SJCRH30 (cell line): ENCODE data around the gene NAV2. TPM values are rescaled to one million over a fixed set of nuclear protein-coding genes. Genes with fewer than 3 reads are reported as not detected.
A peak's percentile ranks its signal among the peaks of the same experiment; 100 is the strongest.

ENCODE experiments used
- DNase-seq, 2 experiments: peaks; one replicate each; pipeline ENCODE4 v3.0.0-alpha.2; 2015 to 2020
- H3K27ac ChIP-seq: fragments of 250-450 bp; sonication (Bioruptor Pico); 2 replicates; pipeline ENCODE4 v1.5.1; 2020; ENCODE audit warnings: mild to moderate bottlenecking, moderate library complexity
- H3K27me3 ChIP-seq: fragments of 250-450 bp; sonication (Bioruptor Pico); 2 replicates; pipeline ENCODE4 v1.5.1; 2020; ENCODE audit warnings: mild to moderate bottlenecking, moderate library complexity
- H3K36me3 ChIP-seq: fragments of 250-450 bp; sonication (Bioruptor Pico); 2 replicates; pipeline ENCODE4 v1.5.1; 2020; ENCODE audit warnings: mild to moderate bottlenecking, moderate library complexity
- H3K4me1 ChIP-seq: fragments of 250-450 bp; sonication (Bioruptor Pico); 2 replicates; pipeline ENCODE4 v1.5.1; 2020; ENCODE audit warnings: mild to moderate bottlenecking, moderate library complexity
- H3K4me3 ChIP-seq: fragments of 250-450 bp; sonication (Bioruptor Pico); 2 replicates; pipeline ENCODE4 v1.5.1; 2020; ENCODE audit warnings: mild to moderate bottlenecking, moderate library complexity
- H3K9me3 ChIP-seq: fragments of 250-450 bp; sonication (Bioruptor Pico); replicated peaks from 2 replicates; pipeline ENCODE4 v1.5.1; 2020; ENCODE audit warnings: mild to moderate bottlenecking, moderate library complexity
- total RNA-seq: library from RNA; depleted of rRNA; stranded (reverse); fragments of >200 nt; shearing (Covaris generic); gene quantifications from 2 replicates; pipeline ENCODE4 v1.2.3, GENCODE V29; 2014

The NAV2 gene
- total RNA-seq, 1 experiment from 2014 or later = 73.1 TPM

DNA sequence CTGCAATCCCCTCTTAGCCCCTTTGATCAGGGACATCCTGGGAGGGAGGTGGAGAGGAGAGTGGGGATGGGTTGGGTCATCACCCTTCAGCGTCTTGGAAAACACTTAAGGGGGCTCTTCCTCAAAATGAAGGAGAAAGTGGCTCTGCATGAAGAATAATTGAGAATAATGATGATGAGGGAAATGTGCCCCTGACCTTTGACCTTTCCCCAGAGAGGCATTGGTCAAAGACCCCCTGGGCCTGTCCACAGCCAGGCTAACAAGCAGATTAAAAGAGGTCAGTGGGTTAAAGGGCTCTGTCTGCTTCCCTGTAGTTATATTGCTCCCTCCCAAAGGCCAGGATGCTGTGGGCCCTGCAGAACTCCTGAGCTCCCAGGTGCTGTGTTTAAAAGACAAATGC lies 68.7 kb downstream of the NAV2 start:
- H3K4me1 ChIP-seq = peaks cover 6% of the 10 kb centered on the region; the same call in 1 of the 2 replicates
- no peak overlapping the region for H3K4me3 ChIP-seq
- H3K36me3 ChIP-seq = peaks cover 4% of the 10 kb centered on the region; the same call in 1 of the 2 replicates
- H3K27ac ChIP-seq = no peak overlapping the region
- H3K9me3 ChIP-seq = 0 out of 2 replicates have a peak, but pooled peaks cover 4% of the 10 kb centered on the region
- no peaks in the 10 kb centered on the region for H3K27me3 ChIP-seq
- no peak for DNase-seq

DNA sequence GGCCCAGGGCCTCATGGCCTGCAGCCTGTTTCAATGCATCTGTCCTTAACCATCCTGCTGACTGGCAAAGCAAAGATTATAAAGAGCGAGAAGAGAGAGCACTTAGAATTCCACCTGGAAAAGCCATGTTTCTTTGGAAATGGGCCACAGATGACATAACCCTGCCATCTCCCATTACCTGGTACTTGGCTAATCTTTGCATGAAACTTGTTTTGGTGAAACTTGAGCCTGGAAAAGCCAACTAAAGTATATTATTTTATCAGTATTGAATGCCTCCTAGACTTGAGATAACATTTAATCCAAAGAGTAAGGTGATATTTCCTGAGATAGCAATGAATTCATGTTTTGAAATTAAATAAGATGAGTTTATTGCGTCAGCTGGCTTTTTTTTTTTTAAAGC lies 72.6 kb downstream of the NAV2 start:
- H3K27ac ChIP-seq = no peak overlapping the region
- peaks cover 4% of the 10 kb centered on the region; the same call in 1 of the 2 replicates for H3K36me3 ChIP-seq
- no peaks in the 10 kb centered on the region for H3K27me3 ChIP-seq
- peaks cover 6% of the 10 kb centered on the region; the same call in 1 of the 2 replicates for H3K4me1 ChIP-seq
- H3K4me3 ChIP-seq = no peak overlapping the region
- DNase-seq = no peak
- H3K9me3 ChIP-seq = 0 out of 2 replicates have a peak, but pooled peaks cover 4% of the 10 kb centered on the region

DNA sequence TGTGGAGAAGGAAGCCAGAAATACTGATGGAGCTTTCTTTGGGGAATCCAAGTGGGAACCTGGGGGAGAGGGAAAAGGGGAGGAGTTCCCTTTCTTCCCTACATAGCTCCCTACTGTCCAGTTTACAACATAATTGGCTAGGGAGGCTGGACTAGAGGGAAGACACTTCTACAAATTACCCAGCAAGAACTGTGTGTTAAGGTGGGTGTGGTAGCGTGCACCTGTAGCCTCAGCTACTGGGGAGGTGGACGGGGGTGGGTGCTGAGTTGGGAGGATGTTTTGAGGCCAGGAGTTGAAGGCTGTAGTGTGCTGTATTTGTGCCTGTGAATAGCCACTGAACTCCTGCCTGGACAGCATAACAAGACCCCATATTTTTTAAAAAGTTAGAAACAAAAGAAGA lies 74.0 kb downstream of the NAV2 start:
- Histone ChIP-seq H3K4me3 (no peak overlapping the region), H3K9me3 (0 out of 2 replicates have a peak, but pooled peaks cover 4% of the 10 kb centered on the region), H3K4me1 (peaks cover 6% of the 10 kb centered on the region; the same call in 1 of the 2 replicates), H3K27me3 (no peaks in the 10 kb centered on the region), H3K36me3 (peaks cover 4% of the 10 kb centered on the region; the same call in 1 of the 2 replicates), H3K27ac (no peak overlapping the region)
- no peak for DNase-seq

DNA sequence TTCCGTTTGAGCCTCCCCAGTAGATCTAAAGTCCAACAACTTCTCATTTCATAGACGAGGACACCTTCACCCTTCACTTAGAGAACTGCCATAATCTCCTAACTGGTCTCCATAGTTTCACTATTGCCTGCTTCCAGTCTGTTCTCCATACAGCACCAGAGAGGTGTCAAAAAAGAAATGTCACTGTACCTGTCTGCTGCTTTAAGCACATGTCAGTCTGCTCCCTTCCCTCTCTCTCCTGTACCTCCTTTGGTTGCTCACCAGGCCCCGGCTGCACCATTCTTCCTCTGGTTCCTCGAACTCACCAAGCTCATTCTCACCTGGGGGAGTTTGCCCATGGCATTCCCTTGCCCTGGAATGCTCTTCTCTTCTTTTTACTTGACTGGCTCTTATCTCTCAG lies 75.8 kb downstream of the NAV2 start:
- H3K4me1 ChIP-seq = peaks cover 1% of the 10 kb centered on the region; the same call in 1 of the 2 replicates
- H3K27ac ChIP-seq = no peak overlapping the region
- no peaks in the 10 kb centered on the region for H3K9me3 ChIP-seq
- no peak for DNase-seq
- H3K4me3 ChIP-seq = no peak overlapping the region
- H3K36me3 ChIP-seq = no peaks in the 10 kb centered on the region; the same call in 1 of the 2 replicates
- H3K27me3 ChIP-seq = no peaks in the 10 kb centered on the region

DNA sequence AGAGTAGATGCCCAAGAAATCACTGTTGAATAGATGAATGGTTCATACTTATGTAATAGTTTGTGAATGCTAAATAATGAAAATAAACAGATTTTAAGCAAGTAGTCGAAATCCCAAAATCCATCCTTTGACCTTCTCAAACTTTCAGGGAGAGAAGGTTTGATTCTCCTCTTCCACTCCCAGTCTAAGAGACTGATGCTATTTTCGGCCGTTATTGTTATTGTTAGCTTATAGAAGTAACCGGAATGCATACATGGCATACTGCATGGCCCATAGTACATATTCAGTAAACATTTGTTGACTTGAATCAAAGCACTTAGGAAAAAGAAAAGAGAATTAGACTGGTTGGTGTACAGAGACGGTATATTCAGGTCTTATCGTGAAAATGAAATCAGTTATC lies 76.6 kb downstream of the NAV2 start:
- Histone ChIP-seq H3K27ac (no peak overlapping the region), H3K4me3 (no peak overlapping the region), H3K36me3 (no peaks in the 10 kb centered on the region; the same call in 1 of the 2 replicates), H3K27me3 (no peaks in the 10 kb centered on the region), H3K9me3 (no peaks in the 10 kb centered on the region), H3K4me1 (no peaks in the 10 kb centered on the region)
- no peak for DNase-seq

DNA sequence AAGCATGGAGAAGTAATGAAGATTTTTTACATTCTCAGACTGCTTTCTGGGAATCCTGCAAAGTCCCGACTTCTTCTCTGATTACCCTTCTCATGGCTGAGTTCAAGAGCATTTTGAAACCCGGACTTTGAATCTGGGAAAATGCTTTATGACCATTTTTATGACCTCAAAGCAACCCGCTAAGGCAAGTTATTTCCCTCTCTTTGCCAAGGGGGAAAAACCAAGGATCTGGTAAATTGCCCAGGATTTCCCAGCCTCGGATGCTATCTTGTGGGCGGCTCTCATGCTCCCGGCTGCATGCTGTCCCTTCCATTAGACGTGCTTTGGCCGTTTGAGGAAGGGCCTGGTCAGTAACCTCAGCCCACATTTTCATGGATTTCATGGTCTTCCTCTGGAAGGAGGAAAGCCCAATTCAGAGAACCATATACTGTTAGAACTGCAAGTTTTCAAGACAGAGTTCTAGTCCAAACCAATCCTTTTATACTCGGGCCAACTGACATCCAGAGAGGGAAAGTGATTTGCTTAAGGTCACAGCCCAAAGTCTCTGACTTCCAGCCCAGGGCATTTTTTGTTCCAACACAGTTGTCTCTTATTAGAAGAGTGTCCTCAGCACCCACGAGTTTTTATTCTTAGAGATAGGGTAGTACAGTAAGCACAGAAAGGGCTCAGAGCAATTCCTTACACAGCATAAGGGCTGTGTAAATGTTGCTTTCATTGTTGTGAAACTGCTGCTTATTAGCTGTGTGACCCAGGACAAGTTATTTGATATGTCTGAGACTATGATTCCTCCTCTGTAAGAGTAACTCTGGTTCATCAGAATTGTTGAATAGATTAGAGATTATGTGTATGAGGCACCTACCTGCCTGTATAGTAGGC lies 77.4 kb downstream of the NAV2 start:
- Histone ChIP-seq H3K27ac (no peak overlapping the region), H3K4me1 (no peaks in the 10 kb centered on the region), H3K4me3 (no peak overlapping the region), H3K36me3 (no peaks in the 10 kb centered on the region; the same call in 1 of the 2 replicates), H3K9me3 (no peaks in the 10 kb centered on the region), H3K27me3 (no peaks in the 10 kb centered on the region)
- no peak for DNase-seq

DNA sequence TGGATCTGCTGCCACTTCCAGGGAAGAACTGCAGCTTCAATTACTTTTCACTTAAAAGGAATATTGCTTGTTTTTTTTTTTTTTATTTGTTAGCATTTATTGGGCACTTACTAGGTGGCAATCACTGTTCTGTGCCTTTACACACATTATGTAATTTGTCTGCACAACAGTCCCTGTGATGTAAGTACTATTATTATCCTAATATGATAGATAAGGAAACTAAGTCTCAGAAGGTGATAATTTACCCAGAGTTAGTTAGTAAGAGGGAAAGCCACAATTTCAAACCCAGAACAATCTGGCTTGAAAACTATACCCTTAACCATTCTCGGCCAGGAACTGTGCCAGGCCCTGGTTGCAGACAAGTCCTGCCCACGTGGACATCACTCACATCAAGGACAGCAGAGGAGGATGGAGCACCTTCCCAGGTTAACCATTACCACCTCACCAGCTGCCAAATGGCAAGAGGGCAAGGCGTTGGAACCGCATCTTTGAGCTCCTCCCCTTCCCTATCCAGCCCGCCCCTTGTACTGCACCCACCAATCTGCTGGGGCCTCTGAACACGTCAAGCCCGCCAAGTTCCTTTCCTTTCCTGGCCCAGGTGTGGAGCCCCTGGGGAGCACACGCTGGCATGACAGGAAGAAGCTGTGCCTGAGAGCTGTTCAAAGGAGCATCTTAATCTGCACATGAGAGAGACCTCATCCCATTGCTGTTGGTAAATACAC lies 78.4 kb downstream of the NAV2 start:
- Histone ChIP-seq H3K36me3 (no peaks in the 10 kb centered on the region; the same call in 1 of the 2 replicates), H3K4me3 (no peak overlapping the region), H3K27ac (no peak overlapping the region), H3K4me1 (no peaks in the 10 kb centered on the region), H3K27me3 (no peaks in the 10 kb centered on the region), H3K9me3 (no peaks in the 10 kb centered on the region)
- no peak for DNase-seq

DNA sequence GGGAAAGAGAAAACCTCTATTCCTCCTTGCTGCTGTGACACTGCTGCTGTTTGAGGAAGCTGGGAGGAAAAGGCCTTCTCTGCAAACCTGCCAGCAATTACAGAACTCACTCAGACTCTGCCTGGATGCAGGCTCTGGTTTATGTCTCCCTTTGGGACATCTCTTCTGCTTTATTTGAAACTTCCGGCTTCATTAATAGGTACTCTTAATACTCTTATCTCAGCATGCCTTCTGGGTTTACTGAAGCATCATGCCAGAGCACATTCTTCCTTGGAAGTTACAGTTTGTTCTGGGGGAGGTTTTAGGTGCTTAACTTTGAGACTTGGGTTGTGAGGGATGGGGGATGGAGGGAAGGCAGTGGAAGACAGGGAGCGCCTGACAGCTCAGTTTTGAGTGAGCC lies 79.9 kb downstream of the NAV2 start:
- Histone ChIP-seq H3K9me3 (no peaks in the 10 kb centered on the region), H3K27me3 (no peaks in the 10 kb centered on the region), H3K4me3 (no peak overlapping the region), H3K4me1 (no peaks in the 10 kb centered on the region), H3K36me3 (no peaks in the 10 kb centered on the region; the same call in 1 of the 2 replicates), H3K27ac (no peak overlapping the region)
- no peak for DNase-seq

DNA sequence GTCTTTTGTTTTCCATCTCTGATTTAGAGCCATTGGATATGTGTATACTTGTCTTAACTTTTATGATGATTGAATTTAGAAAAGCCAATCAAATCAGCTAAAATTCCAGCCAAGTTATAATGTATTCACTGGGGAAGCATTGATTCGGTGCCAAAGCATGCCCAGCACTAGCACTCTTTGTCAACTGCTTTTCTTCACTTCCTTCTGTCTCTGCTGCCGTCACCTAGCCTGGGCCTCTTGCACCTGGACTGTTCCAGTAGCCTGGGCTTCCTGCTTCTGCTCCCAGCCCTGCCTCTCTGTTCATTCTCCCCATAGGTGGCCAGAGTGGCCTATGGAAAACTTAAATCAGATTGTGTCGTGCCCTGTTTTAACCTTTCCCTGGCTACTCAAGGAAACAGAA lies 80.7 kb downstream of the NAV2 start:
- no peak for DNase-seq
- H3K27me3 ChIP-seq = no peaks in the 10 kb centered on the region
- H3K9me3 ChIP-seq = no peaks in the 10 kb centered on the region
- no peak overlapping the region for H3K4me3 ChIP-seq
- no peak overlapping the region for H3K27ac ChIP-seq
- no peaks in the 10 kb centered on the region for H3K4me1 ChIP-seq
- H3K36me3 ChIP-seq = no peaks in the 10 kb centered on the region; the same call in 1 of the 2 replicates

DNA sequence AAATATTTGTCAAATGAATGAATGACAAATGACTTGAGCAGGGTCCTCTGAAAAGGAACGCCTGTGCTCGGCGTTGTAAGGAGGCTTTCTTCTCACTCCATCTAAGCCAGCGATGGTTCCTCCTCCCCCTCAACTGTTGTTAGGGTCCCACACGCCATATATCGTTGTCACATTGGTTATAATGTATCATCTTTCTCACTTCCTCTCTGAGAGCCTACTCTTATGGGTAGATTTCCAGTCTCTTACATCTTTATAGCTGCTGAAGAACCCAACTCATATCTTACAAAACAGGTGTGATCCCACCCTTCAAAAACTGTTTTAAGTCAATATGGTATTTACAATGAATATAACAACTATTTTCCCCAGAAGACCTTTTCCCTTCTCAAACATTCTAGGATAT lies 81.5 kb downstream of the NAV2 start:
- no peaks in the 10 kb centered on the region; the same call in 1 of the 2 replicates for H3K36me3 ChIP-seq
- H3K9me3 ChIP-seq = no peaks in the 10 kb centered on the region
- H3K27me3 ChIP-seq = no peaks in the 10 kb centered on the region
- H3K4me1 ChIP-seq = no peaks in the 10 kb centered on the region
- H3K4me3 ChIP-seq = no peak overlapping the region
- H3K27ac ChIP-seq = no peak overlapping the region
- DNase-seq = no peak

DNA sequence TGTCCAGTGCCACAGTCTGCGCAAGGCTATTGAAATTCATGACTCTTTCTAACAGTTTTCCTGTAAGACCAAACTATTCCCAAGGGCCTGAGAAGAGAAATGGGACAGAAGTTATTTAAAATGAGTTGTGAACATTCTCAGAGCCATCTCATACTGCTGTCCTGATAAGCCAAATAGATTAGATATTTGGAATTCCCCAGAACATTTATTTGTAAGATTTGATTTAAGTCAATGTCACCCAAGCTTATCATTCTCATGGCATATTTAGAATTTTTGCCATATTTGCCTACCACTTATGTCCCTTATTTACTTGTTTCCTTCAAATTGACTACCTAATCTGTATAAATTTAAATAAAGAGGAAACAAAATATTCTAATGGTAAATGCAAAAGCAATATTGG lies 82.4 kb downstream of the NAV2 start:
- H3K27me3 ChIP-seq = no peaks in the 10 kb centered on the region
- H3K36me3 ChIP-seq = no peaks in the 10 kb centered on the region; the same call in 1 of the 2 replicates
- H3K27ac ChIP-seq = no peak overlapping the region
- H3K4me1 ChIP-seq = no peaks in the 10 kb centered on the region
- no peak overlapping the region for H3K4me3 ChIP-seq
- no peaks in the 10 kb centered on the region for H3K9me3 ChIP-seq
- DNase-seq = no peak

DNA sequence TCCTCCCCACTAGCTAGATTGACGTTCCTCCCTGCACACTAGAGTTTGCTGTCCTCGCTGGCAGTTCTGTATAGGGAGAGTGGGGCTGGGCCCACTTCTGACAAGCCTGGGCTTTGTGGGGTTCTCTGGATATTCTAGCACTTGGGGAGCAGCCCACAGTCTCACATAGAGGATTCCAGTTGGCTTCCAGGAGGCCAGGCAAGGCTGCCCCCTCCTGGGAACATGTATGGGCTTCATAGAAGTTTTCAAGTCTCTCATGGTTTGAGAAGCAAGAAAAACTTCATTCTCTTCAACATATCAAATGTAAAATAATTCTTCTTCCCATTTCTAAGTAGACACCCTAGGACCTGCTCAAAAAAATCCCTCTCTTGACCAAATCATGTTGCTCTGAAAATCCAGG lies 87.5 kb downstream of the NAV2 start:
- peaks cover 22% of the 10 kb centered on the region for H3K4me1 ChIP-seq

DNA sequence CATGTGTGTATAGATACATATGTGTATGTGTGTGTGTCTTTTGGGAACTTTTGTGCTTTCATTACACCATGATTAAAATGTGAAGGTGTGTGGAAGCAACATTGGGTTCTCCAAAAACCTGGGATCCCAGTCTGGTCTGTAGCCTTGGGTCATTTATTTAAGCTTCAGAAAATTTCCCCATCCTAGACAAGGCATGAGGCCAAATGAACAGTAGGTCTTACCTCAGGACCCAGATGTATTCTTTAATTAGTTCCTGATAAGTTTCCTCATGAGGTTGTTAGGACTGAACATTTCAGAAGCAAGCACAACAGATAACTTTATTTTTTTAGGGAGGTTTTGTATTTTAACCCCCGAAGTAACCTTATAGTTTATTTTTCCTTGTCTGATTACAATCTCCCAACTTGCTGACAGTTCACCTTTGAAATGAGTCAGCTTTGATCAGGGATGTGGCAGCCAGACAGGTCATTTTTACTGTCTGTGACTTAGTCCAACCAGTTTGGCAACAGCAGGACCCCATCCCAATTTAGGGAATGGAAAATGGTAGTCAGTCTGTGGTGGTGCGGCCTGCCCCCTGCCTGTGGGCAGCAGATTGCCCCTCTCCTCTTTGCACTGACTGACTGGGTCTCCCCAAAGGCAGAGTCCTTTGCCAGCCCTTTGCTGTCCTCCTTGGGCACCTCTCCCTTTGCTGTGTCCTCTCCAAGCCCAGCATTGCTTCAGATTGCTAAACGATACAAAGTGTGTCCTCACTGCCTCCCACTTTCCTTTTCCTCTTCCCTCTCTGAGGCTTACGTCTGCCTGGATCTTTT lies 88.3 kb downstream of the NAV2 start:
- Histone ChIP-seq H3K9me3 (no peaks in the 10 kb centered on the region), H3K36me3 (no peaks in the 10 kb centered on the region), H3K27ac (no peak overlapping the region), H3K27me3 (no peaks in the 10 kb centered on the region), H3K4me3 (no peak overlapping the region), H3K4me1 (peaks cover 30% of the 10 kb centered on the region)
- no peak for DNase-seq

More for the DNA sequence above, 87.5 kb downstream of the NAV2 start:
- H3K27ac ChIP-seq = no peak overlapping the region
- H3K9me3 ChIP-seq = no peaks in the 10 kb centered on the region
- no peaks in the 10 kb centered on the region for H3K27me3 ChIP-seq
- no peak for DNase-seq
- H3K36me3 ChIP-seq = no peaks in the 10 kb centered on the region
- no peak overlapping the region for H3K4me3 ChIP-seq

DNA sequence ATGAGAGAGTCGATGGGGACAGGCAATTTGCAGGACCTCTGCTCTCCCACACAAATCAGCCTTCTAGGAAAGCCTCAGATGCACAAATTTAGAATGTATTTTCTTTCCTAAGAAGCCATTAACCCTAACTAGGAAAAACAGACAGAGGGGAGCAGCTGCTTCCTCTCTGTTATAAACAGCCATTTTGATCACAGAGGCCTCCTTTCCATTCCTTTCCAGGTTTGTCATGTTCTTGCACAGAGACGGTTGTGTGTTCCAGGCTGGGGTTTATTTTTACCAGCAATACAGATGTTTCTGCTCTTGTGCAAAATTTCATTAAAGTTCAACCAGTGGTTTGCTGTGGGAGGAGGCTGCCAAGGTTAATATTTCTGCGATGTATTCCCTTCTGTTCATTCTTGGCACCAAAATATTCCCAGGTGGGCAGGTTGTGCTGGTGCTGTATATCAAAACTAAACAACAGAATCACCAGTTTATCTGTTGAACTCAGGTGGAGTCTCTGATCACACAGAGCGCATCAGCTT lies 90.2 kb downstream of the NAV2 start:
- Histone ChIP-seq H3K27ac (no peak overlapping the region), H3K9me3 (no peaks in the 10 kb centered on the region), H3K27me3 (no peaks in the 10 kb centered on the region), H3K4me1 (peaks cover 38% of the 10 kb centered on the region), H3K36me3 (no peaks in the 10 kb centered on the region), H3K4me3 (no peak overlapping the region)
- DNase-seq = peak in 1 of 2 experiments; percentile 40
